HFFc6 (cell line): ENCODE data around the gene BCAS3. TPM values are rescaled to one million over a fixed set of nuclear protein-coding genes. Genes with fewer than 3 reads are reported as not detected.

Experiments
- DNase-seq: peaks from one replicate; pipeline ENCODE4 v3.0.0-alpha.2; 2018
- H3K27ac Mint-ChIP-seq: 2 replicates; pipeline ENCODE4 v1.8.0; 2020; ENCODE audit warnings: mild to moderate bottlenecking, mixed read lengths
- H3K27me3 Mint-ChIP-seq: 2 replicates; pipeline ENCODE4 v1.8.0; 2021; ENCODE audit warnings: mild to moderate bottlenecking, moderate library complexity, mixed read lengths; ENCODE audit not compliant: insufficient read depth
- H3K36me3 Mint-ChIP-seq: 2 replicates; pipeline ENCODE4 v1.8.0; 2021; ENCODE audit warnings: low read depth, mixed read lengths
- H3K4me1 Mint-ChIP-seq: 2 replicates; pipeline ENCODE4 v1.8.0; 2020; ENCODE audit warnings: low read depth, mixed read lengths
- H3K4me3 Mint-ChIP-seq: 2 replicates; pipeline ENCODE4 v1.8.0; 2020; ENCODE audit warnings: mild to moderate bottlenecking, moderate library complexity, mixed read lengths
- H3K9me3 Mint-ChIP-seq: 2 replicates; pipeline ENCODE4 v1.8.0; 2020; ENCODE audit warnings: mild to moderate bottlenecking, mixed read lengths
- CTCF ChIP-seq: fragments of 200-600 bp; sonication (generic); IDR thresholded peaks from 2 replicates; pipeline ENCODE4 v1.5.0; 2021; ENCODE audit warnings: antibody characterized with exemption, mild to moderate bottlenecking
- total RNA-seq, 6 experiments: library from RNA; stranded (reverse); fragmentation: NEBNext Ultra II Directional; extraction: Animal tissue kit (Norgen Biotek cat#: 25700); gene quantifications; 2 replicates in 1 of 6; 3 replicates in 5 of 6; pipeline ENCODE4 v1.2.3, GENCODE V29; 2021

Gene BCAS3
- total RNA-seq, 6 experiments from 2014 or later: 9.8 to 13.8 (median 12.0) TPM

- Mint-ChIP-seq H3K4me3 (peak overlapping the region; percentile 53), H3K27ac (peak overlapping the region; percentile 98), H3K36me3 (no peaks in the 10 kb centered on the region; the same call in 1 of the 2 replicates), H3K9me3 (no peaks in the 10 kb centered on the region), H3K4me1 (peaks cover 73% of the 10 kb centered on the region), H3K27me3 (peaks cover 2% of the 10 kb centered on the region)
- peak; percentile 70 for TF ChIP-seq CTCF
- peak; percentile 97 for DNase-seq
Measured at GRCh38 chr17:61307905-61308886, 630.5 kb downstream of the BCAS3 start.

- no peaks in the 10 kb centered on the region; the same call in 1 of the 2 replicates for H3K36me3 Mint-ChIP-seq
- no peaks in the 10 kb centered on the region for H3K9me3 Mint-ChIP-seq
- peak; percentile 90 for DNase-seq
- peak; percentile 43 for TF ChIP-seq CTCF
- peak overlapping the region; percentile 72 for H3K4me3 Mint-ChIP-seq
- peak overlapping the region; percentile 98 for H3K27ac Mint-ChIP-seq
- peaks cover 2% of the 10 kb centered on the region for H3K27me3 Mint-ChIP-seq
- H3K4me1 Mint-ChIP-seq: peaks cover 66% of the 10 kb centered on the region
Measured at GRCh38 chr17:61309362-61310256, 632.0 kb downstream of the BCAS3 start.

GRCh38 chr17:61310590-61310989 is 632.9 kb downstream of the BCAS3 start:
- peak; percentile 78 for DNase-seq
- H3K27ac Mint-ChIP-seq: peak overlapping the region; percentile 98
- TF ChIP-seq CTCF: no peak
- peaks cover 63% of the 10 kb centered on the region for H3K4me1 Mint-ChIP-seq
- H3K9me3 Mint-ChIP-seq: no peaks in the 10 kb centered on the region
- no peaks in the 10 kb centered on the region; the same call in 1 of the 2 replicates for H3K36me3 Mint-ChIP-seq
- H3K27me3 Mint-ChIP-seq: peaks cover 2% of the 10 kb centered on the region
- peak overlapping the region; percentile 72 for H3K4me3 Mint-ChIP-seq

GRCh38 chr17:61312406-61313295 is 635.0 kb downstream of the BCAS3 start:
- Mint-ChIP-seq H3K9me3 (no peaks in the 10 kb centered on the region), H3K27me3 (peaks cover 2% of the 10 kb centered on the region), H3K4me1 (peaks cover 48% of the 10 kb centered on the region), H3K36me3 (no peaks in the 10 kb centered on the region), H3K4me3 (no peak overlapping the region), H3K27ac (no peak overlapping the region)
- no peak for DNase-seq
- TF ChIP-seq CTCF: no peak
